Spleen (tissue), 11 donors: ENCODE measurements around the gene C10orf105. TPM values are rescaled to one million over a fixed set of nuclear protein-coding genes. Genes with fewer than 3 reads are reported as not detected.

Source experiments
- DNase-seq: peaks from one replicate; pipeline ENCODE4 v3.0.0-alpha.2; 2020
- H3K27ac ChIP-seq, 8 donors: fragments of 200-600 bp; sonication (generic) in 7 of 8; 1 replicate in 4 of 8; 2 replicates in 4 of 8; pipeline versions ENCODE4 v1.5.0 to v1.8.0; 2016 to 2021; ENCODE audit warnings: inconsistent platforms in 4 of 8, mild to moderate bottlenecking in 4 of 8, moderate library complexity in 1 of 8
- H3K27me3 ChIP-seq, 7 donors: fragments of 200-600 bp; sonication (generic) in 6 of 7; replicated peaks in 1 of 7; 1 replicate in 4 of 7; 2 replicates in 3 of 7; pipeline versions ENCODE4 v1.5.0 to v1.8.0; 2016 to 2021; ENCODE audit warnings: inconsistent platforms in 3 of 7, mild to moderate bottlenecking in 1 of 7
- H3K36me3 ChIP-seq, 6 donors: fragments of 200-600 bp; sonication (generic) in 5 of 6; 1 replicate in 4 of 6; 2 replicates in 2 of 6; pipeline versions ENCODE4 v1.5.0 to v1.8.0; 2016 to 2021; ENCODE audit warnings: inconsistent platforms in 2 of 6
- H3K4me1 ChIP-seq, 6 donors: fragments of 200-600 bp; sonication (generic) in 5 of 6; 1 replicate in 3 of 6; 2 replicates in 3 of 6; pipeline versions ENCODE4 v1.5.0 to v1.8.0; 2016 to 2021; ENCODE audit warnings: inconsistent platforms in 3 of 6
- H3K4me3 ChIP-seq, 8 donors: fragments of 200-600 bp; sonication (generic) in 7 of 8; 1 replicate in 4 of 8; 2 replicates in 4 of 8; pipeline versions ENCODE4 v1.5.0 to v1.8.0; 2016 to 2021; ENCODE audit warnings: inconsistent platforms in 4 of 8, mild to moderate bottlenecking in 4 of 8, moderate library complexity in 2 of 8
- H3K9me3 ChIP-seq, 8 donors: fragments of 200-600 bp; sonication (generic) in 7 of 8; 1 replicate in 4 of 8; 2 replicates in 4 of 8; pipeline versions ENCODE4 v1.5.0 to v1.8.0; 2016 to 2021; ENCODE audit warnings: inconsistent platforms in 4 of 8
- POLR2A ChIP-seq, 3 donors: fragments of 450-650 bp; IDR thresholded peaks; one replicate each; pipeline ENCODE4 v1.5.1; 2017; ENCODE audit warnings: antibody characterized with exemption in 3 of 3, mild to moderate bottlenecking in 1 of 3
- POLR2AphosphoS5 ChIP-seq, 3 donors: sonication (generic); formaldehyde crosslinking; IDR thresholded peaks; one replicate each; pipeline ENCODE4 v1.5.1; 2017; ENCODE audit warnings: antibody characterized with exemption in 3 of 3
- WGBS, 5 donors: extraction: QIAGEN DNeasy Blood & Tissue Kit in 3 of 5; methylation state at CpG; one replicate each; pipeline versions ENCODE4 v1.1.5 to v1.1.7; 2013 to 2018; 5-methylcytosine and 5-hydroxymethylcytosine counted together
- intact Hi-C: fragments of 100-400 bp; cut with DNase I; formaldehyde crosslinking; loops from one replicate; pipeline ENCODE4 v1.15.0; 2023; ENCODE audit warnings: low total_unique reads
- polyA plus RNA-seq, 3 donors: library from polyadenylated mRNA; stranded (reverse); fragments of 200-250 nt; gene quantifications; one replicate each; pipeline ENCODE4 v1.2.1, GENCODE V29; 2013
- total RNA-seq, 7 donors: library from RNA; depleted of rRNA in 3 of 7; stranded (reverse); fragments of >200 nt in 3 of 7; fragmentation: NEBNext Ultra II Directional in 4 of 7; extraction: Animal tissue kit (Norgen Biotek cat#: 25700) in 4 of 7; gene quantifications; one replicate each; pipeline versions ENCODE4 v1.1.0 to v1.2.1, GENCODE V29; 2016 to 2021
- TF ChIP-seq, protein P1 (sequence below), 11 experiments: fragments of 200-600 bp in 7 of 11; fragments of 450-650 bp in 4 of 11; sonication (generic) in 4 of 11; IDR thresholded peaks in 8 of 11; conservative IDR thresholded peaks in 3 of 11; 1 replicate in 7 of 11; 2 replicates in 4 of 11; pipeline versions ENCODE4 v1.4.0 to v1.8.0; 2016 to 2021; ENCODE audit warnings: antibody characterized with exemption in 11 of 11, inconsistent platforms in 4 of 11, mild to moderate bottlenecking in 1 of 11
- donor health status: healthy with polysubstance abuse.
- donor health status: DM: no; HTN: no; CAD: no; lungs with moderate emphysema.
- donor health status: DM: no; HTN: no; CAD: no.
- donor health status: Bipolar disorder and iron deficiency.
- donor health status: healthy.
- donor health status: DM: no; HTN: no; CAD: no.
- donor health status: DM: yes; HTN: yes; CAD: no.

Gene C10orf105
- total and polyA plus RNA-seq, 10 donors: 0.08 to 4.4 (median 2.6) TPM

DNA sequence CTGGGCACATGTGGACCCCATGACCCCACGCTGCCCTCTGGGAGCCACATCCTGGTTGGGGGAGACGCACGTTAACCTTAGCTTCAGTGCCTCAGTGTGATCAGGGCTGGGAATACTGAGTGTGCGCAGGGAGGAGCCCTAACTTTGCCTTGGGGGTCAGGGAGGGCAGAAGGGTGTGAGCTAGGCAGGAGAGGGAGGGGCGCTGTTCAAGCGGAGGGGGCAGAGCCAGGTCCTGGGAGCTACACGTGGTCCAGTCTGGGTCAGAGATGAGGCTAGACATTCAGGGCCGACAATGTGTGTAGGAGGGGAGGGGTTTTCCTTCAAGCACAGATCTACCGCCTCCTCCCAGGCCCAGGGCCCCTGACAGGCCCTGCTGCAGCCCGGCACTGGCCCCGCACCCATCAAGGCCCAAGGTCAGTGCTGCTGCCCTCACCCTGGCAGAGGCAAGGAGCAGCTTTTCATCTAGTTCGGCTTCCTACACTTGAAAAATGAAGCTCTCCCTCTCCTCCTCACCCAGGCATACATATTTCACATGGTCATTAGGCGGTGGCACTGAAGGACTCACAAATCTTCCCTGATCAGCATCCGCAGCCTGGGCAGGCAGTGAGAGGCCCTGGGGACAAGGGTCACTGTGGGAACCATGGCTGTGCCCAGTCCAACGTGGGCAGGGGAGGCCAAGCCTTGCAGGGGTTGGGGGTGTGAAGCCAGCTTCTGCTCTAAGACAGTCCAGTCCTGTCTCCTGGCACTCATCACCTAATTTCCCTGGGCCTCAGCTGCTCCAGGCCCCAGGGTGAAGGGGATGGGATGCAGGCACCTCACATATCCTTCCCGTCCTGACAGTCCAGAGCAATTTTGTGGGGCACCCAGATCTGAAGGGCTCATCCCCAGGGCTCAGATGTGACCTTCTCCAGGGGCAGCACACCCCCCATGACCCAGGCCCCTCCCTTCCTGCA, 47.3 kb downstream of the C10orf105 start:
- no peak overlapping the region for H3K27ac ChIP-seq
- H3K4me1 ChIP-seq: peaks cover 0 to 12% (median 7%) of the 10 kb centered on the region in 6 donors
- intact Hi-C loops: no loop called here
- H3K27me3 ChIP-seq: no peaks in the 10 kb centered on the region
- H3K9me3 ChIP-seq: no peaks in the 10 kb centered on the region
- H3K4me3 ChIP-seq: no peak overlapping the region
- no peaks in the 10 kb centered on the region for H3K36me3 ChIP-seq
- WGBS, 5 donors: 79 to 88% (median 85%) methylated on average over 13 to 16 of the region's 16 CpGs
- TF ChIP-seq POLR2AphosphoS5 (IDR thresholded peaks at IDR 0.05) (no peak), POLR2A (IDR thresholded peaks at IDR 0.05) (no peak)
- TF ChIP-seq, protein P1, sequence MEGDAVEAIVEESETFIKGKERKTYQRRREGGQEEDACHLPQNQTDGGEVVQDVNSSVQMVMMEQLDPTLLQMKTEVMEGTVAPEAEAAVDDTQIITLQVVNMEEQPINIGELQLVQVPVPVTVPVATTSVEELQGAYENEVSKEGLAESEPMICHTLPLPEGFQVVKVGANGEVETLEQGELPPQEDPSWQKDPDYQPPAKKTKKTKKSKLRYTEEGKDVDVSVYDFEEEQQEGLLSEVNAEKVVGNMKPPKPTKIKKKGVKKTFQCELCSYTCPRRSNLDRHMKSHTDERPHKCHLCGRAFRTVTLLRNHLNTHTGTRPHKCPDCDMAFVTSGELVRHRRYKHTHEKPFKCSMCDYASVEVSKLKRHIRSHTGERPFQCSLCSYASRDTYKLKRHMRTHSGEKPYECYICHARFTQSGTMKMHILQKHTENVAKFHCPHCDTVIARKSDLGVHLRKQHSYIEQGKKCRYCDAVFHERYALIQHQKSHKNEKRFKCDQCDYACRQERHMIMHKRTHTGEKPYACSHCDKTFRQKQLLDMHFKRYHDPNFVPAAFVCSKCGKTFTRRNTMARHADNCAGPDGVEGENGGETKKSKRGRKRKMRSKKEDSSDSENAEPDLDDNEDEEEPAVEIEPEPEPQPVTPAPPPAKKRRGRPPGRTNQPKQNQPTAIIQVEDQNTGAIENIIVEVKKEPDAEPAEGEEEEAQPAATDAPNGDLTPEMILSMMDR (IDR thresholded peaks at IDR 0.05 in 8 of 11, conservative IDR thresholded peaks at IDR 0.05 in 3 of 11): no peak
- DNase-seq: no peak

DNA sequence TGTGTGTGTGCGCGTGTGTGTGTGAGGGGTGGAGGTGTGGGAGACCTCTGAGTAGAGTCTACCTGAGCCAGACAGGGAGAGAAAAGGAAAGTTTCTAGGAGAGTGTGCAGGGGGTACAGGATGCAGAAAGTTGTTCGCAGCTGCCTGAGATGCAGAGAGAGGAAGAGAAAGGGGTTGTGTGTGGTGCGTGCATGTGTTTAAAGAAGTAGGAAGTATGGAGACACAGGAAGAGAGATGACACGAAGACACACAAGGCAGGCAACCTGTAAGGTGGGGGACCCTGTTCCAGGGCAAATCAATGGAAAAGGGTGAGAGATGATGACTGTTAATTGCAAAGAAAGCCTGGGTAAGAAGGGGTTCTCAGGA, 52.2 kb downstream of the C10orf105 start:
- H3K4me1 ChIP-seq: peaks cover 0 to 17% (median 13%) of the 10 kb centered on the region in 6 donors
- no peak overlapping the region for H3K4me3 ChIP-seq
- TF ChIP-seq, protein P1 (IDR thresholded peaks at IDR 0.05 in 8 of 11, conservative IDR thresholded peaks at IDR 0.05 in 3 of 11): no peak
- no peak for TF ChIP-seq POLR2AphosphoS5 (IDR thresholded peaks at IDR 0.05)
- no peak for TF ChIP-seq POLR2A (IDR thresholded peaks at IDR 0.05)
- no peak for DNase-seq
- peaks cover 0 to 4% (median 0%) of the 10 kb centered on the region in 7 donors for H3K27me3 ChIP-seq
- no peaks in the 10 kb centered on the region for H3K36me3 ChIP-seq
- no peaks in the 10 kb centered on the region for H3K9me3 ChIP-seq
- H3K27ac ChIP-seq: no peak overlapping the region
- WGBS, 5 donors: 16 to 23% (median 21%) methylated on average over 5 of the region's 5 CpGs
- intact Hi-C loops: no loop called here

DNA sequence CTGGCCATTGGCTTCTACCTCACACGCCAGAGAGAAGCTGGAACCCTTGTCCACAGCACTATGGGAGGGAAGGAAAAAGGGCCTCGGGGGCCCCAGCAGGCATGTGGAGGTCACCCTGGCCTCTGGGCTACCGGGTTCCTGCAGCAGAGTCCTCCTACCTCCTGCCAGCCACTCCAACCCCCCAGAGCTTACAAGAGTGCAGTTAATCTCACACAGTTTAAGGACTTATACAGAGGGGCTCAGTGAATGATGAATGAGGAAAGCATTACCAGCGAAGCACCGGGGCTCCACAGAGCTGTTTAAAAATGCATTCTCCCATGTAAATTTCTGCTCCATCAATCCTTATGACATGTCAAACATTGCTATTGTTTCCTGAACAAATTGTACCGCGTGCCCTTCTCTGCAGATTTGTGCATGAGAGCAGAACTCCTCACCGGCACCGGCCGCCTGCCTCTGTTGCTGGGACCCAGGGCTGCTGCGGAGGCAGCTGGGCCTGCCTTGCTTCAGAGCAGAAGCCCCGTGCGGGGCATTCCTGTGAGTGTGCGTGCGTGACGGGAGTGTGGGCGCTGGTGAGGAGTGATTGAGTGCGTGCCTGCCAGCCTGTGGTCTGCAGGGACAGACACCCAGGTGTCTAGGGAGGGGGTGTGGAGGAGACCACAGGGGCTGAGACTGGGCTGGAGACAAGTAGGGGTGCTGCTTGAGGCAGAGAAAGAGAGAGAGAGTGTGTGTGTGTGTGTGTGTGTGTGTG, 52.8 kb downstream of the C10orf105 start:
- no peaks in the 10 kb centered on the region for H3K36me3 ChIP-seq
- peaks cover 0 to 17% (median 13%) of the 10 kb centered on the region in 6 donors for H3K4me1 ChIP-seq
- TF ChIP-seq, protein P1 (IDR thresholded peaks at IDR 0.05 in 8 of 11, conservative IDR thresholded peaks at IDR 0.05 in 3 of 11): no peak
- TF ChIP-seq POLR2A (IDR thresholded peaks at IDR 0.05) (no peak), POLR2AphosphoS5 (IDR thresholded peaks at IDR 0.05) (no peak)
- peak; percentile 79 for DNase-seq
- no peaks in the 10 kb centered on the region for H3K9me3 ChIP-seq
- WGBS, 5 donors: 44 to 63% (median 47%) methylated on average over 18 of the region's 18 CpGs
- no peak overlapping the region for H3K4me3 ChIP-seq
- H3K27ac ChIP-seq: no peak overlapping the region
- peaks cover 0 to 4% (median 0%) of the 10 kb centered on the region in 7 donors for H3K27me3 ChIP-seq
- intact Hi-C loops: no loop called here
